ENCODE measurements around the gene ARMH4.

Gene ARMH4, protein sequence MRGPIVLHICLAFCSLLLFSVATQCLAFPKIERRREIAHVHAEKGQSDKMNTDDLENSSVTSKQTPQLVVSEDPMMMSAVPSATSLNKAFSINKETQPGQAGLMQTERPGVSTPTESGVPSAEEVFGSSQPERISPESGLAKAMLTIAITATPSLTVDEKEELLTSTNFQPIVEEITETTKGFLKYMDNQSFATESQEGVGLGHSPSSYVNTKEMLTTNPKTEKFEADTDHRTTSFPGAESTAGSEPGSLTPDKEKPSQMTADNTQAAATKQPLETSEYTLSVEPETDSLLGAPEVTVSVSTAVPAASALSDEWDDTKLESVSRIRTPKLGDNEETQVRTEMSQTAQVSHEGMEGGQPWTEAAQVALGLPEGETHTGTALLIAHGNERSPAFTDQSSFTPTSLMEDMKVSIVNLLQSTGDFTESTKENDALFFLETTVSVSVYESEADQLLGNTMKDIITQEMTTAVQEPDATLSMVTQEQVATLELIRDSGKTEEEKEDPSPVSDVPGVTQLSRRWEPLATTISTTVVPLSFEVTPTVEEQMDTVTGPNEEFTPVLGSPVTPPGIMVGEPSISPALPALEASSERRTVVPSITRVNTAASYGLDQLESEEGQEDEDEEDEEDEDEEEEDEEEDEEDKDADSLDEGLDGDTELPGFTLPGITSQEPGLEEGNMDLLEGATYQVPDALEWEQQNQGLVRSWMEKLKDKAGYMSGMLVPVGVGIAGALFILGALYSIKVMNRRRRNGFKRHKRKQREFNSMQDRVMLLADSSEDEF

DNA sequence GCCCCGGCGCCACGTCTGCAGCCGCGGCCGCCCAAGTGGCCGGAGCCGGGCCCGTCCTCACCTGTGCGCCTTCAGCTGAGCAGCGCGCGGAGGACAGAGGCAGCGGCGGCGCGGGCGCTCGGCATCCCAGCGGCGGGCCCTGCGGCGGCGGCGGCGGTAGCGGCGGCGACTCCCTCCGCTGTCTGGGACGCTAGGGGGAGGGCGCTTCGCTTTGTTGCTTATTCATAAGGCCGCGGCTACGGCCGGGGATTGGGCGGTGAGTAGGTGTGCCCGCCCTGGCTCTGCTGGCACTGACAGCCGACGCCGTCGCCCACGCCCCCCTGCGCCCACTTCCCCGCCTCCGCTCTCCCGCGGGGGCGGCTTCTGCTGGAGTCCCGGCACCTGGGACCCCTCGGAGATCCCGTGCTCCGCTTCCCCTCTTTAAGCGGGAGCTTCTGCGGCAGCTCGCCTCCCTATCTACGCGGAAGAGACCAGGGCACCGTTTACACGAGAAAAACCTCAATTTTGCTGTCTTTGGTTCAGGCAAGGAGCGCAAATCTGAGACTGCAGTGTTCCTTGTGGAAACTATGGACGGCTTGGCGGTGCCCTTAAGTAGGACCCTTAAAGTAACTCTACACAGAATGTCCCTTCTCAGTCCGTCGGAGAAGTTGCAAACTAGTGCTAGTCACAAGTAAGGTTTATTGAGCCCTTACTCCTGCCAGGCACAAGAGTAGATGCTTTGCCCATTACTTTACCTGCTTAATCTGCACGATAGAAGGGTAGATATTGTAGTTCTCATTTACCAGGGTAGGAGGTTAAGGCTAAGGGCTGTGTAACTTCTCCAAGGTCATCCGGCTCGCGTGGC, at the start of gene ARMH4:
ARMH4 (minus strand) TSS at position 200 of the 844 bp plus-strand sequence. CDS start 12,855 bp downstream, outside the sequence.
- DNase-seq (ENCODE audit: low read depth): peak; percentile 22

- DNase-seq (ENCODE audit: low read depth): no peak
These were observed 48.8 kb upstream of the ARMH4 start for GRCh38 chr14:58200846-58201245.

DNA sequence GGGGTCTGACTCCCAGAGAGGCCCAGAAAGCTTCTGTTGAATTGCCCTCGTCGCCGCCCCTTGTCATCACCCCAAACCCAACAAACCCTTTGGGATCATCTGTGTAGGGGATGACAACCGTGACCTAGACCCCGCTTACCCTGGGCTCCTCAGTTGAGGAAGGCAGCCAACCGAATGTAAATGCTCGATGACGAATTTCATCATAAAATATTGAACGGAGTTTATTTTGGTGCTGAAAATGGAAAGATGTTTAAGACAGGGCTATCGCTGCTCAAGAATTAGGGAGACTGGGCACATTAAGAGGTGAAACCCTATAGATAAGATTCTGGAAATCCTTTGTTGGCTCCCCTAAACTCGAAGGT, 48.4 kb upstream of the ARMH4 start:
- no peak for DNase-seq (ENCODE audit: low read depth)

- peak; percentile 70 for DNase-seq (ENCODE audit: low read depth)
These were observed 47.9 kb upstream of the ARMH4 start, which contains the start of gene ACTR10 for GRCh38 chr14:58199726-58200479. ACTR10 (plus strand) TSS chr14:58200149; CDS start chr14:58200218, 69 bp downstream.

DNA sequence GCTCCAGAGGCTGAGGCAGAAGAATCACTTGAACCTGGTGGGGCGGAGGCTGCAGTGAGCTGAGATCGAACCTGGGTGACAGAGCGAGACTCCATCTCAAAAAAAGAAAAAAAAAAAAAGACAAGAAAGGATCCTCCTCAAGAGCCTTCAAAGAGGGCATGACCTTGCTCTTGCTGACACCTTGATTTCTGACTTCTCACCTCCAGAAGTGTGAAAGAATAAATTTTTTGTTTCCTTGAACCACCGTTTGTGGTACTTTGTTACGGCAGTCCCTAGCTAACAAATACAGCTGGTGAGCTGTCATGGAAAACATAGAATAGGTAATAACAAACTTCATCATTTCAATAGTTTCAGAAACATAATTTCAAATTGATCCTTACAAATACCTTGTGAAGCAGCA, 46.1 kb upstream of the ARMH4 start:
- DNase-seq (ENCODE audit: low read depth): no peak

DNA sequence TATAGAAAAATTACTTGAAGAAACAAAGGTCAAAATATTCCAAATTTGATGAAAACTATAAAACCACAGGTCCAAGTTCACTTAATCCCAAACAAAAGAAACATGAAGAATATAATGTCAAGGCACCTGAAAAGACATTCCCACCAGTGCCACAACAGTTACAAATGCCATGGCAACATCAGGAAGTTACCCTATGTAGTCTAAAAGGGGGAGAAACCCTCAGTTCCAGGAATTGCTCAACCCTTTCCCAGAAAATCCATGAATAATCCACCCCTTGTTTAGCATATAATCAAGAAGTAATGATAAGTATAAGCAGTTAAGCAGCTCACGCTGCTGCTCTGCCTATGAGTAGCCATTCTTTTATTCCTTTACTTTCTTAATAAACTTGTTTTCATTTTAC, 44.2 kb upstream of the ARMH4 start:
- DNase-seq (ENCODE audit: low read depth): no peak

GRCh38 chr14:58193542-58193941, 41.5 kb upstream of the ARMH4 start:
- no peak for DNase-seq (ENCODE audit: low read depth)

- DNase-seq (ENCODE audit: low read depth): no peak
These were observed 40.0 kb upstream of the ARMH4 start for GRCh38 chr14:58191763-58192601.

DNA sequence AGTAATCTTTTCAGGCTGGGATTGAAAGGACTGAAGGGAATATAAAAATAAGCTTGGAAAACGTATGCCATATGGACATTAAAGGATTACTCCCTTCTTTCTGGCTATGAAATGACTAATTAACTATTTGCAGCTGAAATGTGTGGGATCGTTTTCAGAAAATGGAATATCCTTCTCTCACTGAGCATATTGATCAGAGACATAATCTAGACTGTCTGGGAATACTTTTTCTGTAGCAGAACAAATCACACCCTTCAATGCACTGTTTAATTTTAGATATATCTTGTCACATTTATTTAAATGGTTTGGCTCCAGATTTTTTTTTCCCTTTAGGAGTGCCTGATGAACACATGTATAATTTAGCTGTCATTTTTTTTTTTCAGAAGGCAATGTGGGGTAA, 37.2 kb upstream of the ARMH4 start:
- no peak for DNase-seq (ENCODE audit: low read depth)

DNA sequence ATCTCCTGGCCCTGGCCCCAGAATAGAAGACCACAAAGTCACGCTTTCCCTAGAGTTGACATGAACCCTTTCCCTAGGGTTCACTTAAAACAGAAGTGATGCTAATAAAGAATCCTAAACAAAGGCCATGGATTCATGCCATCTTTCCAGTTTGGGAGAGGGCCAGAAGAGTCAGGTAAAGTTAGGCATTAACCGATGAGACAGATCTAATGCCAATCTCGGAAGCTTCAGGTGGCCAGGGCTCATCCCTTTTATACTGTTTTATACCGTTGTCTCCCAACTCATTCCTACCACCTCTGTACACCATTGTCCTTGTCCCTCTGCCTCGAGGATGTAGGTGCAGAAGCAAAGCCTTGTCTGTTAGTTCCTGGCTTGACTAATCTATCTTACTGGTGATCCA, 25.1 kb upstream of the ARMH4 start:
- DNase-seq (ENCODE audit: low read depth): no peak

DNA sequence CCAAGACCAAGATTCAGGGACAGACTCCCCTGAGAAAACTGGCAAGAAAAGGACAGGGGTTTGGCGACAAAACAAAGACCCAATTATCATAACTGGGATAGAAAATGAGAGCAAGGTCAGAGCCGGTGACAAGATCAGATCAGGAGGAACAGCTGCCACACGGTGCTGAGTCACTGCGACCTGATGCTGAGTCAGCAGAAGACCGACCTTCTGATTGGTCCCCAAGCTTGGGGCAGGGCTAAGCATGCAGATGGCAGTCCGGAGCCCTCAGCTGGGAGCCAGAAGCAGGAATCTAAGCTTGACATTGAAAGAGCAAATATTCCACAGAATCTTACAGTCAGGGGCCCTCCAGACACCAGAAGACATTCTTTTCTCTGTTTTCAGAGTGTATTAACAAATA, 19.1 kb upstream of the ARMH4 start:
- DNase-seq (ENCODE audit: low read depth): peak; percentile 9

- no peak for DNase-seq (ENCODE audit: low read depth)
These were observed 15.9 kb upstream of the ARMH4 start for GRCh38 chr14:58167891-58168290.

DNA sequence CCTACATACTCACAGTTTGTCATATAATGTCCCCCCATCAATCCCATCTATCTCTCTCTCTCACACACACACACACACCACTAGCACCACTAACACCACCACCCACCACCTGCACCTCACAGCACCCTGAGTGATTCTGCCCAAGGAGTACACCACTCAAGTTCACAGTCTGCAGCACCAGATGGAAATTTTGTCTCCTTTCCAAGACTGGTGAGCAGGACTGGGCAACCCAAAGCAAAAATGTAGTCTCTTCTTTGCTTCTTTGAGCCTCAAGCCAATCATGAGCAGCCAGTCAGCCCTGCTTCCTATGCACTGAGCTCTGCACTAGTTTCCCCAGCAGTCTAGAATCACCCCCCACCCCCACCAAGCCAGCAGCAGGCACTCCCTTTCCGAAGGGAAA, 15.0 kb upstream of the ARMH4 start:
- no peak for DNase-seq (ENCODE audit: low read depth)

DNA sequence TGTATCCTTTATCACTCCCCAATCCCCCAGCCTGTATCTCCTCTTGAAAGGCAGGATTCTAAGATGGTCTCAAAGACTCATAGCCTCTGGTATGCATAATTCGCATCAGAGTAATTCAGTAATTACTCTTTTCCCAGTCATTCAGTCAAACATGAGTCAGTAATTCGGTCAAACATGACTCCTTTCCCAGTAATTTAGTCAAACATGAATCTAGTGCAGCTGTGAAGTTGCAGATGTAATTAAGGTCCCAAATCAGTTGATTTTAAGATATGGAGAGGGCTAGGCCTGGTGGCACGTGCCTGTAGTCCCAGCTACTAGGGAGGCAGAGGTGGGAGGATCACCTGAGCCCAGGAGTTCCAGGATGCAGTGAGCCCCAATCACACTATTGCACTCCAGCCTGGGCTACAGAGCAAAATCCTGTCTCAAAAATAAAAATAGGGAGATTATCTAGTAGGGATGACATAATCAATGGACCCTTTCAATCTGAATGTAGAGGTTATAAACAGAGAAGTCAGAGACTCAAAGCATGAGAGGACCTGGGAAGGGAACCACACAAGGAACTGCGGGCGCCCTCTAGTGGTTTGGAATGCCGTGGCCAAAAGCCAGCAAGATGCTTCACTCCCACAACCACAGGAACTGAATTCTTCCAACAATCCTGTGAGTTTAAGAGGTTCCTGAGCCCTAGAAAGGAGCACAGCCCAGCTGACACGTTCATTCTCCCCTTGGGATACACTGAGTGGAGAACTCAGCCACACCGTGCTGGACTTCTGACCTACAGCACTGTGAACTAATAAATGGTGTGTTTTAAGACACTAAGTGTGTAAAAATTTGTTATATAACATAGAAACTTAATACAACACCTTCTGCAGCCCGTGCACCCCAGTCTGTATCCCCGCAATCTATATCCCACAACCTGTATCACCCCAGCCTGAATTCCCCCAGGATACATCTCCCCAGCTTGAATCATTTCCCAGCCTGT, 14.3 kb upstream of the ARMH4 start:
- peak; percentile 33 for DNase-seq (ENCODE audit: low read depth)

GRCh38 chr14:58160561-58160960, 8.5 kb upstream of the ARMH4 start:
- no peak for DNase-seq (ENCODE audit: low read depth)

DNA sequence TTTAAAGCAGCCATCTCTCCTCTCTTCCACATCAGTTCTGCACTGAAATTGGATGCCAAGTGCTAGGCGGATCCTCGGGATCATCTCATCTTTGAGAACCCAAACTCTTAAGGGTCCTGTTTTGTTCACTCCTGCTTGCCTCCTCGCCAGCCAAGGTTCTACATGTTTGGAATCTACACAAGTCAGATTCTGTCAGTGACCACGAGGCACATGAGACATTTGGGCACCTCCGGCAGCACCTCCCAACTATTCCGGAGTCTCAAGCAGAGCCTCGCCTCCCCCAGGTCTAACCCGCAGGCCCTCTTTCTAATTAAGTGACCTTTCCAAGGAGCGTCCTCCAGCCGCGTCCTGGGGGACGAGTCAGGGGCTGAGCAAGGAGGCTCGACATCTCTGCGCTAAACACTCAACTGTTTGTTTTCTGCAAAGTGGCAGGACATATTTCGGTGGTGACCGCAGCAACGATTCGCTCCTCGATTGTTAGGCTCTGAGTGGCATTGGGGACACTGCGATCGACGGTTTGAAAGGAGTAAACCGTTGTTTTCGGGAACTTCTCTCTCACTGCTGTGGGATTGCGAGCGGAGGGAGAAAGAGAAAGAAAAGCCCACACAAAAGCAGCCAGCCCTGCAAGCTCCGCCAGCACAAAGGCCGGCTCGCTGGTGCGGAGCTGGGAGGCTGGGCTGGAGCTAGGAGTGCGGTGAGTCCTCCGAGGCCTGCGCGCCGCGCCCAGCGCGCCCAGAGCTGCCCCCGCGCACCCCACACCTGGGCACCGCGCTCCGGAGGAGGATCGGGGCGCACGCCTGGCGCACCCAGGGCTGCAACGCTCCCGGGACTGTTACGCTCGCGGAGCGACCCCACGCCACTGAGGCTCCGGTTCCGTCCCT, 640 bp downstream of the ARMH4 start:
- DNase-seq (ENCODE audit: low read depth): no peak

DNA sequence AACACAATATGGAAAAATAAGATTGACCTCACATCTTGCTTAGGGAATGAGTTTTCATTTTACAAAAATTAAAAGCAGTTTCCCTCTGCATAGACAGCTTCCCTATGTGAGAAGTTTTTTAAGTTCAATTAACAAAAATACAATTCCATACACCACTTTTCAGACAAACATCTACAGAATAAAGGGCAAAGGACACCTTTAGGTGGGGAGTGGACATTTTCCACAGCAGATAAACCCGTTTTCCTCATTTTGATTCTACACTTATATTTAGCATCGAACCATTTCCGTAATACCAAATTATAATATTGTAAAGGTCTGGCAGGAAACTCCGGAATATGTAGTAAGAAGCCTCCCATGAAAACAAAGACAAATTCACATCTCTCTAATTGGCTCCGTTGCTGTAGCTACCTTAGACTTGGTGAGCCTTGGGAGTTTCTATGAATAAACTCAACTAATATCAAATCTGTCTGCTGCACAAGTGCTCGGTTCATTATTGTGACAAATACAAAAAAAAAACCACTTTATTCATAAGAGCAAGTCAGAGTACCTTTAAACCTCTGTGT, 1.7 kb downstream of the ARMH4 start:
- no peak for DNase-seq (ENCODE audit: low read depth)

GRCh38 chr14:58149196-58149595, 2.8 kb downstream of the ARMH4 start:
- no peak for DNase-seq (ENCODE audit: low read depth)

Data from T-helper 22 cell (primary cell).